ENCODE results near the gene BTAF1.

The BTAF1 gene

GRCh38 chr10:91896212-91896756 is 27.3 kb upstream of the BTAF1 start:
- no peak for DNase-seq (ENCODE audit: extremely low spot score)
- TF ChIP-seq, protein P1, sequence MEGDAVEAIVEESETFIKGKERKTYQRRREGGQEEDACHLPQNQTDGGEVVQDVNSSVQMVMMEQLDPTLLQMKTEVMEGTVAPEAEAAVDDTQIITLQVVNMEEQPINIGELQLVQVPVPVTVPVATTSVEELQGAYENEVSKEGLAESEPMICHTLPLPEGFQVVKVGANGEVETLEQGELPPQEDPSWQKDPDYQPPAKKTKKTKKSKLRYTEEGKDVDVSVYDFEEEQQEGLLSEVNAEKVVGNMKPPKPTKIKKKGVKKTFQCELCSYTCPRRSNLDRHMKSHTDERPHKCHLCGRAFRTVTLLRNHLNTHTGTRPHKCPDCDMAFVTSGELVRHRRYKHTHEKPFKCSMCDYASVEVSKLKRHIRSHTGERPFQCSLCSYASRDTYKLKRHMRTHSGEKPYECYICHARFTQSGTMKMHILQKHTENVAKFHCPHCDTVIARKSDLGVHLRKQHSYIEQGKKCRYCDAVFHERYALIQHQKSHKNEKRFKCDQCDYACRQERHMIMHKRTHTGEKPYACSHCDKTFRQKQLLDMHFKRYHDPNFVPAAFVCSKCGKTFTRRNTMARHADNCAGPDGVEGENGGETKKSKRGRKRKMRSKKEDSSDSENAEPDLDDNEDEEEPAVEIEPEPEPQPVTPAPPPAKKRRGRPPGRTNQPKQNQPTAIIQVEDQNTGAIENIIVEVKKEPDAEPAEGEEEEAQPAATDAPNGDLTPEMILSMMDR (IDR thresholded peaks at IDR 0.05; ENCODE audit: control extremely low read depth, extremely low read depth, low read depth, missing control alignments) = no peak
- CTCF ChIA-PET = no interaction called here
- POLR2A ChIA-PET = no interaction called here

- TF ChIP-seq, protein P1 (IDR thresholded peaks at IDR 0.05; ENCODE audit: control extremely low read depth, extremely low read depth, low read depth, missing control alignments) = no peak
- ChIA-PET CTCF (no interaction called here), POLR2A (no interaction called here)
- no peak for DNase-seq (ENCODE audit: extremely low spot score)
Observed at GRCh38 chr10:91897421-91897820, 26.1 kb upstream of the BTAF1 start.

GRCh38 chr10:91901784-91902677 is 21.5 kb upstream of the BTAF1 start:
- POLR2A ChIA-PET = no interaction called here
- TF ChIP-seq, protein P1 (IDR thresholded peaks at IDR 0.05; ENCODE audit: control extremely low read depth, extremely low read depth, low read depth, missing control alignments) = no peak
- DNase-seq (ENCODE audit: extremely low spot score) = no peak
- CTCF ChIA-PET = no interaction called here

DNA sequence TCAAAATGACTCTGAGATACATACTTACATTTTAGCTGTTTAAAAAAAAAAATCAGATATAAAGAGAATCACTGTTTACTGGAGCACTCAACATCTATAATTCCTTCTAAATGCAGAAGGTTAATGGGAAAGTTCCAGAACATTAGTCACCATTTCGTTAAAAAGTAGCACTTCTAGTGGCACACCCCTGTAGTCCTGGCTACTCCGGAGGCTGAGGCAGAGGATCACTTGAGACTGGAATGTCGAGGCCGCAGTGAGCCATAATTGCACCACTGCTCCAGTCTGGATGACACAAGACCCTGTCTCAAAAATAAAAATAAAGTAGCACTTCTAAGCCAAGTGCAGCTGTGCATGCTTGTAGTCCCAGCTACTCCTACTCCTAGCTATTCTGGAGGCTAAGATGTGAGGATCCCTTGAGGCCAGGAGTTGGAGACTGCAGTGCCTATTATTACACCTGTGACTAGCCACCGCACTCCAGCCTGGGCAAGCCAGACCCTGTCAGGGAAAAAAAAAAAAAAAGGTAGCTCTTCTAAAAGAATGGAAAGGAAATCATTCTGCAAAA is 16.5 kb upstream of the BTAF1 start:
- TF ChIP-seq, protein P1 (IDR thresholded peaks at IDR 0.05; ENCODE audit: control extremely low read depth, extremely low read depth, low read depth, missing control alignments) = no peak
- ChIA-PET POLR2A (interaction anchor here (1.4 kb wide), 1 partner anchor 17 kb away, joined by 6 read pairs; the partner anchor contains the start of gene BTAF1), CTCF (interaction anchor here (0.8 to 1.2 kb wide), 2 partner anchors 36 to 610 kb away, joined by 3 read pairs; no protein-coding TSS in a partner anchor)
- DNase-seq (ENCODE audit: extremely low spot score) = no peak

GRCh38 chr10:91907914-91908336 is 15.6 kb upstream of the BTAF1 start:
- CTCF ChIA-PET = interaction anchor here (1.2 kb wide), 1 partner anchor 35 kb away, joined by 3 read pairs; no protein-coding TSS in a partner anchor
- DNase-seq (ENCODE audit: extremely low spot score) = no peak
- TF ChIP-seq, protein P1 (IDR thresholded peaks at IDR 0.05; ENCODE audit: control extremely low read depth, extremely low read depth, low read depth, missing control alignments) = no peak
- POLR2A ChIA-PET = interaction anchor here (1.4 kb wide), 1 partner anchor 16 kb away, joined by 6 read pairs; the partner anchor contains the start of gene BTAF1

DNA sequence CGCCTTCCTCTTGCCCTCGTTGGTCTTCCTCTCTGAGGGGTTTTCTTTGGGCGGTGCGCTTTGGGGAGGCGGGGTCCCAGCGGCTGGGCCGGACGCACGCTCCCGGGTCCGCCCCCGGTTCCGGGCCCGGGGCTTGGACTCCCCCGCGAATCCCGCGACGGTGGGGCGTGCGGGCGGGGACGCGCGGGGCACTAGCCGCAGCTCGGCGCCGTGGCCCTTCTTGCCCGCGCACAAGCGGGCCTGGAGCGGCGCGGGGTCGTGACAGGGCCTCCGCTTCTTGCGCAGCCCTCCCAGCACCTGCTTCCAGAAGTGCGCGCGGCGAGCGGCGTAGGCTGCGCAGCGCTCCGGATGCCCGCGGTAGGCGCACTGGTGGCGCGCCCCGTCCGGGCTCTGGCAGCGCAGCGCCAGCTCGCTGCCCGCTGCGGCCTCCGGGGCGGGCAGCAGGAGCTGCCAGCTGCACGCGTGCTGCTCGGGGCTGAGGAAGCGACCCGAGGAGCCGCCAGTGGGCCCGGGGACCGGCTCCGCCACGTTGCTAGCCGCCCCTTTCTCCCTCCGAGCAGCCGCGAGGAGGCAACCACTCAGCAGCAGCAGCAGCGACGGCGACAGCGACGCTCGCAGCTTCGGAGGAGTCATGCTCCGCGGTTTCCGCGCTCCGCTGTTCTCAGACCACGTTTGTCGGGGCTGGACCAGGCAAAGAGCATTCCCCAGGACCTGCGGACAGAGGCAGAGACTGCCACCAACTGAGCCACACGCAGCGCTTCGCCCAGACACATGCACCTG is 15.0 kb upstream of the BTAF1 start:
- POLR2A ChIA-PET = interaction anchor here (1.4 kb wide), 1 partner anchor 15 kb away, joined by 6 read pairs; the partner anchor contains the start of gene BTAF1
- CTCF ChIA-PET = interaction anchor here (1.2 kb wide), 1 partner anchor 15 kb away, joined by 3 read pairs; the partner anchor contains the start of gene BTAF1
- peak; percentile 86 for DNase-seq (ENCODE audit: extremely low spot score)
- TF ChIP-seq, protein P1 (IDR thresholded peaks at IDR 0.05; ENCODE audit: control extremely low read depth, extremely low read depth, low read depth, missing control alignments) = peak; percentile 72
